ENCODE data around the gene PSMA2.

PSMA2 gene

DNA sequence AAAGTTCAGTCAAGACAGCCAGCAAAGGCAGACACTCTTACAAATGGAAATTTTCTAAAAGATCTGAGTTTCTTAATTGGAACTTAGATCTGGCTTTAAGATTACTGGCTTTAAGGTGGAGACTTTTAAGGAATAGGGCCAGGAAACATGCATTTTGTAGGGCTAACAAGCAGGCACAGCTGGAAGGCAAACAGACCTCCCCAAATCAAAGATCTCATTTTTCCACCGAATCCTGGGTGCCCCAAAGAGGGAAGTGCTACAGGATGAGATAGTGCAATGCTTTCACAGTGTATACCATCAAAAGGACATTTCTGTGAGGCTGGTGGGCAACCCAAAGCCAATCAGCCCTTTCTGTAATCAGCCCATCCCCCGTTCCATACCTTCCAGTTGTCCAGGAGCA, 27.6 kb upstream of the PSMA2 start:
- Histone ChIP-seq H3K23ac (ENCODE audit: low read depth, low read length, poor library complexity) (no peak overlapping the region), H3K36me3 (replicated peaks in 1 of 2; ENCODE audit: control insufficient read depth in 2 of 2, insufficient read depth in 2 of 2, low read length in 2 of 2) (no peaks in the 10 kb centered on the region), H3K9me3 (replicated peaks in 1 of 2; ENCODE audit: control insufficient read depth in 2 of 2, insufficient read depth in 1 of 2, low read depth in 1 of 2, low read length in 2 of 2) (peaks cover 0 to 9% of the 10 kb centered on the region in 2 donors), H3K79me1 (ENCODE audit: low read depth, low read length) (no peaks in the 10 kb centered on the region), H4K8ac (ENCODE audit: low read depth, low read length) (no peak overlapping the region), H2BK120ac (ENCODE audit: low read depth, low read length) (no peak overlapping the region), H3K4ac (ENCODE audit: low read length) (no peak overlapping the region), H3K27ac (replicated peaks; ENCODE audit: low read length) (no peak overlapping the region), H3K4me1 (ENCODE audit: control insufficient read depth in 2 of 2, insufficient read depth in 1 of 2, low read depth in 1 of 2, low read length in 2 of 2) (no peaks in the 10 kb centered on the region), H3K27me3 (ENCODE audit: control insufficient read depth in 3 of 3, insufficient read depth in 3 of 3, low read depth in 1 of 3, low read length in 3 of 3) (peaks cover 0 to 7% (median 3%) of the 10 kb centered on the region in 3 experiments), H3K4me3 (ENCODE audit: low read length in 2 of 2) (no peak overlapping the region), H3K4me2 (ENCODE audit: insufficient read depth, low read length, poor library complexity, severe bottlenecking) (no peak overlapping the region), H4K91ac (ENCODE audit: low read depth, low read length, poor library complexity) (no peak overlapping the region), H2BK5ac (ENCODE audit: low read length) (no peak overlapping the region), H2AFZ (ENCODE audit: low read length) (no peak overlapping the region), H2AK5ac (ENCODE audit: low read depth, low read length) (no peak overlapping the region), H2BK12ac (ENCODE audit: low read length) (no peak overlapping the region), H3K14ac (ENCODE audit: low read length) (no peak overlapping the region), H3K18ac (ENCODE audit: low read length) (no peak overlapping the region), H3K9ac (ENCODE audit: low read depth, low read length, poor library complexity) (no peak overlapping the region), H2BK15ac (ENCODE audit: low read length) (no peak overlapping the region)
- no CpG with 5 or more reads among the region's 2 CpGs for WGBS, 2 donors (ENCODE audit: extremely low coverage in 2 of 2, insufficient read length in 2 of 2, insufficient replicate concordance in 1 of 2)
- DNase-seq (ENCODE audit: low spot score) = no peak

GRCh38 chr7:42956062-42956461, 24.1 kb upstream of the PSMA2 start:
- no peak for DNase-seq (ENCODE audit: low spot score)
- Histone ChIP-seq H3K4ac (ENCODE audit: low read length) (no peak overlapping the region), H3K9ac (ENCODE audit: low read depth, low read length, poor library complexity) (no peak overlapping the region), H3K36me3 (replicated peaks in 1 of 2; ENCODE audit: control insufficient read depth in 2 of 2, insufficient read depth in 2 of 2, low read length in 2 of 2) (no peaks in the 10 kb centered on the region), H3K27me3 (ENCODE audit: control insufficient read depth in 3 of 3, insufficient read depth in 3 of 3, low read depth in 1 of 3, low read length in 3 of 3) (peaks cover 0 to 7% (median 3%) of the 10 kb centered on the region in 3 experiments), H4K8ac (ENCODE audit: low read depth, low read length) (no peak overlapping the region), H2AK5ac (ENCODE audit: low read depth, low read length) (no peak overlapping the region), H2BK12ac (ENCODE audit: low read length) (no peak overlapping the region), H3K4me1 (ENCODE audit: control insufficient read depth in 2 of 2, insufficient read depth in 1 of 2, low read depth in 1 of 2, low read length in 2 of 2) (no peaks in the 10 kb centered on the region), H3K79me1 (ENCODE audit: low read depth, low read length) (no peaks in the 10 kb centered on the region), H3K27ac (replicated peaks; ENCODE audit: low read length) (no peak overlapping the region), H3K4me3 (ENCODE audit: low read length in 2 of 2) (no peak overlapping the region), H2AFZ (ENCODE audit: low read length) (no peak overlapping the region), H3K4me2 (ENCODE audit: insufficient read depth, low read length, poor library complexity, severe bottlenecking) (no peak overlapping the region), H2BK5ac (ENCODE audit: low read length) (no peak overlapping the region), H4K91ac (ENCODE audit: low read depth, low read length, poor library complexity) (no peak overlapping the region), H2BK120ac (ENCODE audit: low read depth, low read length) (no peak overlapping the region), H2BK15ac (ENCODE audit: low read length) (no peak overlapping the region), H3K14ac (ENCODE audit: low read length) (no peak overlapping the region), H3K18ac (ENCODE audit: low read length) (no peak overlapping the region), H3K23ac (ENCODE audit: low read depth, low read length, poor library complexity) (no peak overlapping the region), H3K9me3 (replicated peaks in 1 of 2; ENCODE audit: control insufficient read depth in 2 of 2, insufficient read depth in 1 of 2, low read depth in 1 of 2, low read length in 2 of 2) (peaks cover 0 to 9% of the 10 kb centered on the region in 2 donors)

DNA sequence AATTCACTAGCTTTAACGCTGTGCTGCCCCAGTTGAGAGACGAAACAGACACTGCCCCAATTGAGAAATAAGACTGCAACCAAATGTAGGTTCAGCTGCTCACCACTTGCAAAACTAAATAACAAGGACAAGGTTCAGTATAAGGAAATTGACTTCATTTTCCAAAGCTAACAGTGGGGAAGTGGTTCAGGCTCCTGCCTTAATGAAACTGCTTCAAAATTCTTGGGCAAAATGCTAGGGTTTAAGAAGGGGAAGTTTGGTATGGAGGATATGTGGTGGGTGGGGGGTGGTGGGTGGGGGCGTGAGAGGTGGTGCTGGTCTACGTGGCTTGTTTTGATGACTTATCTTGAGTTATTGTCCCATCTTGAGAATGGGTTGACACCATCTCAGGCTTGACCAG, 22.0 kb upstream of the PSMA2 start:
- no peak overlapping the region for H3K4ac ChIP-seq (ENCODE audit: low read length)

DNA sequence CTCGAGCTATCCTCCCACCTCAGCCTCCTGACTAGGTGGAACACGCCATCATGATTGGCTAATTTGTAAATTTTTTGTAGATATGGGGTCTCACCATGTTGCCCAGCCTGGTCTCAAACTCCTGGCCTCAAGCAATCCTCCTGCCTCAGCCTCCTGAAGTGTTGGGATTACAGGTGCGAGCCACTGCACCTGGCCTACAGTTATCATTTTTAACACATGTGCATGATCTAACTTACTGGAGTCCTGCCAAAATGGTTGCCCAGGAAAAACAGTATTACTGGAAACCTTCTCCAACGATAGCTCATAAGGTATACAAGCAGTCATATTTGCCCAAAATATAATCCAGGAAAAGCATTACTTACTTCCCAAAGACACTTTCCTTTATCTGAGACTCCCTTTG, 20.4 kb upstream of the PSMA2 start:
- no peak overlapping the region for H3K4me2 ChIP-seq (ENCODE audit: insufficient read depth, low read length, poor library complexity, severe bottlenecking)
- peaks cover 0 to 2% of the 10 kb centered on the region in 2 donors for H3K9me3 ChIP-seq (replicated peaks in 1 of 2; ENCODE audit: control insufficient read depth in 2 of 2, insufficient read depth in 1 of 2, low read depth in 1 of 2, low read length in 2 of 2)
- no peaks in the 10 kb centered on the region for H3K79me1 ChIP-seq (ENCODE audit: low read depth, low read length)
- H3K4me3 ChIP-seq (ENCODE audit: low read length in 2 of 2) = no peak overlapping the region
- no peaks in the 10 kb centered on the region for H3K4me1 ChIP-seq (ENCODE audit: control insufficient read depth in 2 of 2, insufficient read depth in 1 of 2, low read depth in 1 of 2, low read length in 2 of 2)
- H3K9ac ChIP-seq (ENCODE audit: low read depth, low read length, poor library complexity) = no peak overlapping the region
- no peak overlapping the region for H2BK5ac ChIP-seq (ENCODE audit: low read length)
- H3K18ac ChIP-seq (ENCODE audit: low read length) = no peak overlapping the region
- no peak overlapping the region for H2AFZ ChIP-seq (ENCODE audit: low read length)
- no peak overlapping the region for H4K8ac ChIP-seq (ENCODE audit: low read depth, low read length)
- no peak overlapping the region for H2BK15ac ChIP-seq (ENCODE audit: low read length)
- no peak overlapping the region for H2BK120ac ChIP-seq (ENCODE audit: low read depth, low read length)
- peaks cover 0 to 3% (median 3%) of the 10 kb centered on the region in 3 experiments for H3K27me3 ChIP-seq (ENCODE audit: control insufficient read depth in 3 of 3, insufficient read depth in 3 of 3, low read depth in 1 of 3, low read length in 3 of 3)
- no peak for DNase-seq (ENCODE audit: low spot score)
- H3K4ac ChIP-seq (ENCODE audit: low read length) = no peak overlapping the region
- no peak overlapping the region for H4K91ac ChIP-seq (ENCODE audit: low read depth, low read length, poor library complexity)
- H3K27ac ChIP-seq (replicated peaks; ENCODE audit: low read length) = no peak overlapping the region
- no peak overlapping the region for H3K14ac ChIP-seq (ENCODE audit: low read length)
- no peak overlapping the region for H2BK12ac ChIP-seq (ENCODE audit: low read length)
- no peaks in the 10 kb centered on the region for H3K36me3 ChIP-seq (replicated peaks in 1 of 2; ENCODE audit: control insufficient read depth in 2 of 2, insufficient read depth in 2 of 2, low read length in 2 of 2)
- H3K23ac ChIP-seq (ENCODE audit: low read depth, low read length, poor library complexity) = no peak overlapping the region
- H2AK5ac ChIP-seq (ENCODE audit: low read depth, low read length) = no peak overlapping the region
- WGBS, 2 donors (ENCODE audit: extremely low coverage in 2 of 2, insufficient read length in 2 of 2, insufficient replicate concordance in 1 of 2) = no CpG with 5 or more reads among the region's 4 CpGs

More for the DNA sequence above, 22.0 kb upstream of the PSMA2 start:
- WGBS, 2 donors (ENCODE audit: extremely low coverage in 2 of 2, insufficient read length in 2 of 2, insufficient replicate concordance in 1 of 2) = no CpG with 5 or more reads among the region's 4 CpGs
- H2BK12ac ChIP-seq (ENCODE audit: low read length) = no peak overlapping the region
- H3K18ac ChIP-seq (ENCODE audit: low read length) = no peak overlapping the region
- H2BK15ac ChIP-seq (ENCODE audit: low read length) = no peak overlapping the region
- H3K14ac ChIP-seq (ENCODE audit: low read length) = no peak overlapping the region
- no peak for DNase-seq (ENCODE audit: low spot score)
- no peaks in the 10 kb centered on the region for H3K36me3 ChIP-seq (replicated peaks in 1 of 2; ENCODE audit: control insufficient read depth in 2 of 2, insufficient read depth in 2 of 2, low read length in 2 of 2)
- H4K91ac ChIP-seq (ENCODE audit: low read depth, low read length, poor library complexity) = no peak overlapping the region
- H2AK5ac ChIP-seq (ENCODE audit: low read depth, low read length) = no peak overlapping the region
- no peak overlapping the region for H2AFZ ChIP-seq (ENCODE audit: low read length)
- peaks cover 0 to 2% of the 10 kb centered on the region in 2 donors for H3K9me3 ChIP-seq (replicated peaks in 1 of 2; ENCODE audit: control insufficient read depth in 2 of 2, insufficient read depth in 1 of 2, low read depth in 1 of 2, low read length in 2 of 2)
- H3K23ac ChIP-seq (ENCODE audit: low read depth, low read length, poor library complexity) = no peak overlapping the region
- no peak overlapping the region for H4K8ac ChIP-seq (ENCODE audit: low read depth, low read length)
- no peak overlapping the region for H3K27ac ChIP-seq (replicated peaks; ENCODE audit: low read length)
- H3K9ac ChIP-seq (ENCODE audit: low read depth, low read length, poor library complexity) = no peak overlapping the region
- no peak overlapping the region for H2BK5ac ChIP-seq (ENCODE audit: low read length)
- no peaks in the 10 kb centered on the region for H3K4me1 ChIP-seq (ENCODE audit: control insufficient read depth in 2 of 2, insufficient read depth in 1 of 2, low read depth in 1 of 2, low read length in 2 of 2)
- H3K4me2 ChIP-seq (ENCODE audit: insufficient read depth, low read length, poor library complexity, severe bottlenecking) = no peak overlapping the region
- H3K4me3 ChIP-seq (ENCODE audit: low read length in 2 of 2) = no peak overlapping the region
- peaks cover 0 to 3% (median 3%) of the 10 kb centered on the region in 3 experiments for H3K27me3 ChIP-seq (ENCODE audit: control insufficient read depth in 3 of 3, insufficient read depth in 3 of 3, low read depth in 1 of 3, low read length in 3 of 3)
- no peaks in the 10 kb centered on the region for H3K79me1 ChIP-seq (ENCODE audit: low read depth, low read length)
- no peak overlapping the region for H2BK120ac ChIP-seq (ENCODE audit: low read depth, low read length)
